Suprapubic skin (tissue), 4 donors: Measurements from ENCODE around the gene SACS. TPM values are rescaled to one million over a fixed set of nuclear protein-coding genes. Genes with fewer than 3 reads are reported as not detected.

Experiments used
- DNase-seq, 2 donors: peaks; one replicate each; pipeline ENCODE4 v3.0.0-alpha.2; 2019; ENCODE audit warnings: low spot score in 2 of 2
- H3K27ac ChIP-seq: fragments of 200-600 bp; sonication (generic); one replicate; pipeline ENCODE4 v1.5.1; 2019
- H3K27me3 ChIP-seq: fragments of 200-600 bp; sonication (generic); one replicate; pipeline ENCODE4 v1.5.1; 2019
- H3K36me3 ChIP-seq: fragments of 200-600 bp; sonication (generic); one replicate; pipeline ENCODE4 v1.5.1; 2019
- H3K4me1 ChIP-seq: fragments of 200-600 bp; sonication (generic); one replicate; pipeline ENCODE4 v1.5.1; 2019
- H3K4me3 ChIP-seq: fragments of 200-600 bp; sonication (generic); one replicate; pipeline ENCODE4 v1.5.1; 2019; ENCODE audit warnings: mild to moderate bottlenecking
- H3K9me3 ChIP-seq: fragments of 200-600 bp; sonication (generic); one replicate; pipeline ENCODE4 v1.5.1; 2019
- CTCF ChIP-seq, 2 donors: fragments of 200-600 bp in 1 of 2; fragments of 450-650 bp in 1 of 2; sonication (generic) in 1 of 2; IDR thresholded peaks; one replicate each; pipeline ENCODE4 v1.5.1; 2016 to 2019; ENCODE audit warnings: antibody characterized with exemption in 2 of 2, mild to moderate bottlenecking in 1 of 2, moderate library complexity in 1 of 2
- EP300 ChIP-seq: sonication (generic); formaldehyde crosslinking; IDR thresholded peaks from one replicate; pipeline ENCODE4 v1.6.1; 2017; ENCODE audit warnings: antibody characterized with exemption
- POLR2A ChIP-seq, 2 donors: fragments of 450-650 bp; IDR thresholded peaks; one replicate each; pipeline ENCODE4 v1.6.1; 2017; ENCODE audit warnings: antibody characterized with exemption in 2 of 2, mild to moderate bottlenecking in 2 of 2, moderate library complexity in 2 of 2
- POLR2AphosphoS5 ChIP-seq, 3 donors: sonication (generic); formaldehyde crosslinking; IDR thresholded peaks; one replicate each; pipeline ENCODE4 v1.6.1; 2017; ENCODE audit warnings: antibody characterized with exemption in 3 of 3
- WGBS: methylation state at CpG from one replicate; pipeline ENCODE4 v1.1.5; 2018; 5-methylcytosine and 5-hydroxymethylcytosine counted together
- total RNA-seq, 4 donors: library from RNA; depleted of rRNA; stranded (reverse); fragments of >200 nt; gene quantifications; one replicate each; pipeline ENCODE4 v1.1.0, GENCODE V29; 2016

The SACS gene
- total RNA-seq, 4 donors from 2014 or later, result 6.4 to 17.9 (median 13.3) TPM

GRCh38 chr13:23434491-23434890 is 989 bp upstream of the SACS start:
- H3K27ac ChIP-seq, result no peak overlapping the region
- TF ChIP-seq EP300, result no peak
- TF ChIP-seq POLR2AphosphoS5 (IDR thresholded peaks at IDR 0.05), result no peak
- TF ChIP-seq CTCF (IDR thresholded peaks at IDR 0.05), result no peak
- no peak for TF ChIP-seq POLR2A (IDR thresholded peaks at IDR 0.05)
- H3K36me3 ChIP-seq, result no peaks in the 10 kb centered on the region
- no peak for DNase-seq
- WGBS, result 99% methylated on average over 4 of the region's 4 CpGs
- no peaks in the 10 kb centered on the region for H3K27me3 ChIP-seq
- no peak overlapping the region for H3K4me3 ChIP-seq
- H3K9me3 ChIP-seq, result no peaks in the 10 kb centered on the region
- peaks cover 5% of the 10 kb centered on the region for H3K4me1 ChIP-seq

GRCh38 chr13:23432626-23433025 is 876 bp downstream of the SACS start:
- H3K27me3 ChIP-seq, result no peaks in the 10 kb centered on the region
- H3K27ac ChIP-seq, result no peak overlapping the region
- DNase-seq, result no peak
- no peaks in the 10 kb centered on the region for H3K9me3 ChIP-seq
- no peaks in the 10 kb centered on the region for H3K36me3 ChIP-seq
- peaks cover 13% of the 10 kb centered on the region for H3K4me1 ChIP-seq
- 65% methylated on average over 6 of the region's 6 CpGs for WGBS
- no peak for TF ChIP-seq EP300
- no peak for TF ChIP-seq CTCF (IDR thresholded peaks at IDR 0.05)
- no peak for TF ChIP-seq POLR2A (IDR thresholded peaks at IDR 0.05)
- no peak for TF ChIP-seq POLR2AphosphoS5 (IDR thresholded peaks at IDR 0.05)
- peak overlapping the region; percentile 42 for H3K4me3 ChIP-seq

- Histone ChIP-seq H3K27me3 (no peaks in the 10 kb centered on the region), H3K27ac (no peak overlapping the region), H3K36me3 (no peaks in the 10 kb centered on the region), H3K9me3 (no peaks in the 10 kb centered on the region), H3K4me1 (peaks cover 25% of the 10 kb centered on the region), H3K4me3 (no peak overlapping the region)
- TF ChIP-seq CTCF (IDR thresholded peaks at IDR 0.05) (no peak), POLR2AphosphoS5 (IDR thresholded peaks at IDR 0.05) (no peak), POLR2A (IDR thresholded peaks at IDR 0.05) (no peak), EP300 (no peak)
- DNase-seq, result no peak
- 68% methylated on average over 5 of the region's 5 CpGs for WGBS
These were observed 2.8 kb downstream of the SACS start for GRCh38 chr13:23430664-23431063.

- WGBS, result 44% methylated on average over 11 of the region's 11 CpGs
- H3K36me3 ChIP-seq, result no peaks in the 10 kb centered on the region
- H3K27me3 ChIP-seq, result no peaks in the 10 kb centered on the region
- peaks cover 20% of the 10 kb centered on the region for H3K4me1 ChIP-seq
- TF ChIP-seq EP300 (no peak), POLR2A (IDR thresholded peaks at IDR 0.05) (no peak)
- H3K4me3 ChIP-seq, result peak overlapping the region; percentile 5
- no peaks in the 10 kb centered on the region for H3K9me3 ChIP-seq
- H3K27ac ChIP-seq, result peak overlapping the region; percentile 40
- no peak for DNase-seq
These were observed 5.5 kb downstream of the SACS start for GRCh38 chr13:23427881-23428528.

GRCh38 chr13:23427342-23427843 is 6.1 kb downstream of the SACS start:
- no peak for DNase-seq
- peaks cover 20% of the 10 kb centered on the region for H3K4me1 ChIP-seq
- WGBS, result 13% methylated on average over 7 of the region's 7 CpGs

More at GRCh38 chr13:23427342-23427843, 6.1 kb downstream of the SACS start:
- Histone ChIP-seq H3K4me3 (peak overlapping the region; percentile 5), H3K27ac (peak overlapping the region; percentile 40), H3K9me3 (no peaks in the 10 kb centered on the region), H3K36me3 (no peaks in the 10 kb centered on the region), H3K27me3 (no peaks in the 10 kb centered on the region)
- TF ChIP-seq POLR2A (IDR thresholded peaks at IDR 0.05) (no peak), CTCF (IDR thresholded peaks at IDR 0.05) (no peak), POLR2AphosphoS5 (IDR thresholded peaks at IDR 0.05) (no peak), EP300 (no peak)
